Measurements from ENCODE around the gene ATP8B2.
"Not testable (repeated sequence)": the region's sequence is repeated elsewhere in the genome, so short reads cannot be mapped to it uniquely, and the experiment has no call there.

ATP8B2 gene

GRCh38 chr1:154371436-154371835 is 46.1 kb downstream of the ATP8B2 start:
- no peaks in the 10 kb centered on the region for H3K4me1 ChIP-seq (ENCODE audit: insufficient read depth, low read length)
- no peak overlapping the region for H3K9ac ChIP-seq (ENCODE audit: low read depth, low read length)
- ATAC-seq (ENCODE audit: insufficient read depth, low read depth): no peak
- no peaks in the 10 kb centered on the region for H3K36me3 ChIP-seq (ENCODE audit: insufficient read depth, low read length)
- H4K20me1 ChIP-seq (ENCODE audit: insufficient read depth, low read length): no peaks in the 10 kb centered on the region
- no peak for DNase-seq
- H3K27me3 ChIP-seq (ENCODE audit: insufficient read depth, low read length, poor library complexity): no peaks in the 10 kb centered on the region
- no peak overlapping the region for H2AFZ ChIP-seq (ENCODE audit: low read depth, low read length)
- H3K79me2 ChIP-seq (ENCODE audit: insufficient read depth, low read length): no peaks in the 10 kb centered on the region
- TF ChIP-seq EZH2 (IDR thresholded peaks at IDR 0.05; ENCODE audit: borderline replicate concordance, low read depth, low read length, severe bottlenecking) (no peak), CTCF (IDR thresholded peaks at IDR 0.05; ENCODE audit: borderline replicate concordance, extremely low read depth, low read length, poor library complexity, severe bottlenecking) (no peak)
- no peak overlapping the region for H3K4me2 ChIP-seq (ENCODE audit: insufficient read depth, low read length)
- no peak overlapping the region for H3K27ac ChIP-seq (ENCODE audit: low read length)
- no peak overlapping the region for H3K4me3 ChIP-seq (ENCODE audit: low read depth in 1 of 2, low read length in 2 of 2)
- H3K9me3 ChIP-seq (ENCODE audit: insufficient read depth, low read length, severe bottlenecking): no peaks in the 10 kb centered on the region

- not testable (repeated sequence) for H3K4me2 ChIP-seq (ENCODE audit: insufficient read depth, low read length); H3K27me3 ChIP-seq (ENCODE audit: insufficient read depth, low read length, poor library complexity); H3K4me1 ChIP-seq (ENCODE audit: insufficient read depth, low read length); H3K4me3 ChIP-seq (ENCODE audit: low read depth in 1 of 2, low read length in 2 of 2); H3K79me2 ChIP-seq (ENCODE audit: insufficient read depth, low read length); H2AFZ ChIP-seq (ENCODE audit: low read depth, low read length); H3K36me3 ChIP-seq (ENCODE audit: insufficient read depth, low read length); H3K9ac ChIP-seq (ENCODE audit: low read depth, low read length); H4K20me1 ChIP-seq (ENCODE audit: insufficient read depth, low read length); DNase-seq; H3K27ac ChIP-seq (ENCODE audit: low read length); H3K9me3 ChIP-seq (ENCODE audit: insufficient read depth, low read length, severe bottlenecking); ATAC-seq (ENCODE audit: insufficient read depth, low read depth)
These were observed 48.5 kb downstream of the ATP8B2 start for GRCh38 chr1:154373777-154374357.

GRCh38 chr1:154379301-154379700 is 54.0 kb downstream of the ATP8B2 start:
- DNase-seq (no peak), ATAC-seq (ENCODE audit: insufficient read depth, low read depth) (no peak)
- Histone ChIP-seq H3K36me3 (ENCODE audit: insufficient read depth, low read length) (no peaks in the 10 kb centered on the region), H3K4me2 (ENCODE audit: insufficient read depth, low read length) (no peak overlapping the region), H3K4me1 (ENCODE audit: insufficient read depth, low read length) (no peaks in the 10 kb centered on the region), H3K9me3 (ENCODE audit: insufficient read depth, low read length, severe bottlenecking) (no peaks in the 10 kb centered on the region), H3K79me2 (ENCODE audit: insufficient read depth, low read length) (no peaks in the 10 kb centered on the region), H2AFZ (ENCODE audit: low read depth, low read length) (no peak overlapping the region), H3K9ac (ENCODE audit: low read depth, low read length) (no peak overlapping the region), H3K4me3 (ENCODE audit: low read depth in 1 of 2, low read length in 2 of 2) (no peak overlapping the region), H4K20me1 (ENCODE audit: insufficient read depth, low read length) (no peaks in the 10 kb centered on the region), H3K27me3 (ENCODE audit: insufficient read depth, low read length, poor library complexity) (no peaks in the 10 kb centered on the region), H3K27ac (ENCODE audit: low read length) (no peak overlapping the region)
- no peak for TF ChIP-seq CTCF (IDR thresholded peaks at IDR 0.05; ENCODE audit: borderline replicate concordance, extremely low read depth, low read length, poor library complexity, severe bottlenecking)
- no peak for TF ChIP-seq EZH2 (IDR thresholded peaks at IDR 0.05; ENCODE audit: borderline replicate concordance, low read depth, low read length, severe bottlenecking)

- H3K27ac ChIP-seq (ENCODE audit: low read length): no peak overlapping the region
- H3K4me1 ChIP-seq (ENCODE audit: insufficient read depth, low read length): no peaks in the 10 kb centered on the region
- H4K20me1 ChIP-seq (ENCODE audit: insufficient read depth, low read length): no peaks in the 10 kb centered on the region
- H3K36me3 ChIP-seq (ENCODE audit: insufficient read depth, low read length): no peaks in the 10 kb centered on the region
- H3K79me2 ChIP-seq (ENCODE audit: insufficient read depth, low read length): no peaks in the 10 kb centered on the region
- no peak overlapping the region for H2AFZ ChIP-seq (ENCODE audit: low read depth, low read length)
- ATAC-seq (ENCODE audit: insufficient read depth, low read depth) (no peak), DNase-seq (no peak)
- TF ChIP-seq CTCF (IDR thresholded peaks at IDR 0.05; ENCODE audit: borderline replicate concordance, extremely low read depth, low read length, poor library complexity, severe bottlenecking) (no peak), EZH2 (IDR thresholded peaks at IDR 0.05; ENCODE audit: borderline replicate concordance, low read depth, low read length, severe bottlenecking) (no peak)
- no peaks in the 10 kb centered on the region for H3K9me3 ChIP-seq (ENCODE audit: insufficient read depth, low read length, severe bottlenecking)
- H3K9ac ChIP-seq (ENCODE audit: low read depth, low read length): no peak overlapping the region
- no peak overlapping the region for H3K4me3 ChIP-seq (ENCODE audit: low read depth in 1 of 2, low read length in 2 of 2)
- H3K27me3 ChIP-seq (ENCODE audit: insufficient read depth, low read length, poor library complexity): peaks cover 3% of the 10 kb centered on the region
- H3K4me2 ChIP-seq (ENCODE audit: insufficient read depth, low read length): no peak overlapping the region
These were observed 59.5 kb downstream of the ATP8B2 start for GRCh38 chr1:154384650-154385489.

Measured in DND-41 (cell line).